Right lobe of liver (tissue), 4 donors: ENCODE data around the gene PIAS4.

Experiments used
- CTCF ChIP-seq, 4 donors: fragments of 200-600 bp in 3 of 4; fragments of 450-650 bp in 1 of 4; IDR thresholded peaks; one replicate each; pipeline versions ENCODE4 v1.5.1 to v1.8.0; 2016 to 2022; ENCODE audit warnings: antibody characterized with exemption in 4 of 4, mild to moderate bottlenecking in 2 of 4
- POLR2A ChIP-seq: fragments of 450-650 bp; IDR thresholded peaks from one replicate; pipeline ENCODE4 v1.6.1; 2017; ENCODE audit warnings: antibody characterized with exemption, mild to moderate bottlenecking
- donor health status: DM: no; HTN: no; CAD: no.
- donor health status: DM: no; HTN: no; CAD: no.
- donor health status: DM: no; HTN: yes; CAD: no.

GRCh38 chr19:4083677-4084546 lies 76.4 kb downstream of the PIAS4 start:
- TF ChIP-seq CTCF (IDR thresholded peaks at IDR 0.05) (no peak), POLR2A (no peak)
